Osteoblast (primary cell): ENCODE data around the gene WDR45. TPM values are rescaled to one million over a fixed set of nuclear protein-coding genes. Genes with fewer than 3 reads are reported as not detected.

Experiments used
- DNase-seq: peaks from one replicate; pipeline ENCODE4 v3.0.0; 2011; ENCODE audit warnings: low spot score, mixed read lengths; ENCODE audit not compliant: insufficient read length; ENCODE audit errors: missing footprints
- H2AFZ ChIP-seq: 2 replicates; pipeline ENCODE4 v1.6.0; 2011; ENCODE audit warnings: mild to moderate bottlenecking, low read length
- H3K27ac ChIP-seq: 2 replicates; pipeline ENCODE4 v1.5.1; 2011; ENCODE audit warnings: mild to moderate bottlenecking, low read depth, low read length, moderate library complexity
- H3K27me3 ChIP-seq: 2 replicates; pipeline ENCODE4 v1.6.0; 2012; ENCODE audit warnings: mild to moderate bottlenecking, control low read depth, inconsistent platforms, low read length, moderate library complexity; ENCODE audit not compliant: insufficient read depth
- H3K36me3 ChIP-seq: 2 replicates; pipeline ENCODE4 v1.5.1; 2011; ENCODE audit warnings: mild to moderate bottlenecking, low read length, control low read depth, moderate library complexity; ENCODE audit not compliant: insufficient read depth
- H3K4me1 ChIP-seq: 2 replicates; pipeline ENCODE4 v1.5.1; 2011; ENCODE audit warnings: mild to moderate bottlenecking, low read length, control low read depth, moderate library complexity; ENCODE audit not compliant: insufficient read depth
- H3K4me2 ChIP-seq: 2 replicates; pipeline ENCODE4 v1.6.0; 2011; ENCODE audit warnings: mild to moderate bottlenecking, low read length; ENCODE audit not compliant: insufficient read depth
- H3K4me3 ChIP-seq: fragments of 200-600 bp; sonication (generic); 3 replicates; pipeline ENCODE4 v1.5.1; 2012; ENCODE audit warnings: mild to moderate bottlenecking, low read length, inconsistent platforms; ENCODE audit not compliant: insufficient read depth
- H3K79me2 ChIP-seq: 2 replicates; pipeline ENCODE4 v1.6.0; 2012; ENCODE audit warnings: mild to moderate bottlenecking, low read length, control low read depth, inconsistent platforms; ENCODE audit not compliant: insufficient read depth
- H3K9me3 ChIP-seq: 2 replicates; pipeline ENCODE4 v1.5.1; 2011; ENCODE audit warnings: low read depth, low read length, control low read depth
- H4K20me1 ChIP-seq: 2 replicates; pipeline ENCODE4 v1.6.0; 2012; ENCODE audit warnings: mild to moderate bottlenecking, low read length, control low read depth; ENCODE audit not compliant: insufficient read depth
- CTCF ChIP-seq: IDR thresholded peaks from 2 replicates; pipeline ENCODE4 v1.5.1; 2011; ENCODE audit warnings: mild to moderate bottlenecking, low read depth, low read length, moderate library complexity; ENCODE audit errors: extremely low read depth
- total RNA-seq: library from RNA; depleted of rRNA; stranded (reverse); fragments of >200 nt; gene quantifications from 2 replicates; pipeline ENCODE4 v1.2.3, GENCODE V29; 2012

The WDR45 gene
- total RNA-seq, 1 donor: 86.5 TPM

- H3K36me3 ChIP-seq: peaks cover 34% of the 10 kb centered on the region
- H3K4me2 ChIP-seq: peak overlapping the region; percentile 91
- no peaks in the 10 kb centered on the region for H3K27me3 ChIP-seq
- peak overlapping the region; percentile 62 for H3K27ac ChIP-seq
- peak overlapping the region; percentile 52 for H3K4me3 ChIP-seq
- peak; percentile 95 for DNase-seq
- no peaks in the 10 kb centered on the region for H3K9me3 ChIP-seq
- H2AFZ ChIP-seq: no peak overlapping the region
- peaks cover 41% of the 10 kb centered on the region for H3K79me2 ChIP-seq
- H3K4me1 ChIP-seq: peaks cover 12% of the 10 kb centered on the region
- H4K20me1 ChIP-seq: peaks cover 4% of the 10 kb centered on the region
- no peak for TF ChIP-seq CTCF
Measured at GRCh38 chrX:49039598-49040375, 39.9 kb downstream of the WDR45 start.

DNA sequence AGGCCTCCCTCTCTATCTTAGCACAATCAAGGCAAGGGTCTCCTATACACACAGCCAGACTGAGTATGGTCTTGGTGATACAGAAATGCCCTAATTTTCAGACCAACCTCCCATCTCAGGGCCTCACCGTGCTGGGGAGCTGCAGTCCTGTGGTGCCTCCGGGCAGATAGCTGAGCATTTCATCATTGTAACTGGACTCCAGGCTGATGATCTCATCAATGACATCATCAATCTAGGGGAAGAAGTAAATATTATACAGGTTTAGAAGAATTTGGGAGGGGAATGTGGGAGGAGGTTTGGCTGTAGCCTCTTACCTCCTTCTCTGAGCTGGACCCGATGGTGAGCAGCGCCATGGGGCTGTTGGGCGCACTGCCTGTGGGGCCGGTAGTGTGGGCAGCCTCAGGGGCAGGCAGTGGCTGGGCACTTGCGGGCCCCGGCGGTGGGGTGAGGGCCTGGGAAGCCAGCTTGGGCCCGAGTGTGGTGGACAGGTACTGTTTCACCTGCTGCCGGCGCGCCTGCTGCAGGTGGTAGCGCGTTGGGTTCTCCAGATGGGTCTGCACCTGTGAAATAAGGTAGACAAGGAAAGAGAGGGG is 41.7 kb downstream of the WDR45 start:
- Histone ChIP-seq H3K36me3 (peaks cover 49% of the 10 kb centered on the region), H3K9me3 (no peaks in the 10 kb centered on the region), H3K27me3 (no peaks in the 10 kb centered on the region), H3K27ac (peak overlapping the region; percentile 28), H4K20me1 (peaks cover 4% of the 10 kb centered on the region), H3K4me1 (peaks cover 12% of the 10 kb centered on the region), H3K79me2 (peaks cover 49% of the 10 kb centered on the region), H2AFZ (no peak overlapping the region), H3K4me3 (no peak overlapping the region), H3K4me2 (no peak overlapping the region)
- no peak for TF ChIP-seq CTCF
- DNase-seq: peak; percentile 85

DNA sequence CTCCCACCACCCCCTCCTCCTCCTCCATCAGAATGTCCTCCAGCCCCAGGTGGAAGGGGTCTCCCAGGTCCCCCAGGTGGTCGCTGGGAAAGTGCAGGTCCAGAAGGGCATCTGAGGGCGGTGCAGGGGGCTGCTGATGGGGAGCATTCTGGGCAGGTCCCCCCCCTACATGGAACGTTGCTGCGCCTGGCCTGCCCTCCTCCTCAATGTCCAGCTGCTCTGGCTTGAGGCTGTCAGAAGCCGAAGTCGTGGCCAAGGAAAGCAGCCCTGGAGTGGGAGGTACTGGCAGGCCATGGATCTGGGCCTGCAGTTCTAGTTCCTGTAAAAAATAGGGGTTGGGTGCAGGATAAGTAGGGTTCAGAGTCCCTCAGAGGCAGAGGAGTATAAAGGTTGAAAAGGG is 49.4 kb downstream of the WDR45 start:
- Histone ChIP-seq H3K4me3 (no peak overlapping the region), H3K27ac (no peak overlapping the region), H3K4me1 (no peaks in the 10 kb centered on the region), H3K36me3 (peaks cover 32% of the 10 kb centered on the region), H2AFZ (no peak overlapping the region), H3K9me3 (no peaks in the 10 kb centered on the region), H3K79me2 (peaks cover 10% of the 10 kb centered on the region), H3K4me2 (no peak overlapping the region), H3K27me3 (no peaks in the 10 kb centered on the region), H4K20me1 (no peaks in the 10 kb centered on the region)
- peak; percentile 9 for DNase-seq
- TF ChIP-seq CTCF: no peak

DNA sequence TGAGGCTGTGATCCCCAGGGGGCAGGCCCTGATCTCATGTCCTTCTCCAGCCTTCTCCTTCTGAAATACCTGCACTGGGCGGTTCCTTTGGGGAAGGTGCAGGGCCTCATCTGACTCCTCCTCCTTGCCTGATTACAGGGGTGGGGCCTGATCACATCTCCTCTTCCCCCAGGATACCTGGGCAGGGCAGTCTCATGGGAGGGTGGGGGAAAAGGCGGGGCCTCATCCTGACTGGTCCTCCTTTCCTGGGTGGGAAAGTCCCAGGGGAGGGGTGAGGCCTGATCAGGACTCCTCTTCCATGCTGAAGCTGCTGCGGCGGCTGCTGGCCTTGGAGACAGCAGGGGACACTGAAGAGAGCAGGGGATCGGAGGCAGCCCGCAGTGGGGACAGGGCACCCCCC is 49.8 kb downstream of the WDR45 start:
- Histone ChIP-seq H3K4me1 (no peaks in the 10 kb centered on the region), H4K20me1 (no peaks in the 10 kb centered on the region), H3K27me3 (no peaks in the 10 kb centered on the region), H3K4me3 (no peak overlapping the region), H3K36me3 (peaks cover 32% of the 10 kb centered on the region), H3K4me2 (no peak overlapping the region), H2AFZ (no peak overlapping the region), H3K9me3 (no peaks in the 10 kb centered on the region), H3K79me2 (peaks cover 10% of the 10 kb centered on the region), H3K27ac (no peak overlapping the region)
- no peak for TF ChIP-seq CTCF
- DNase-seq: peak; percentile 60
